Measurements from ENCODE around the gene TMEM161A.

The TMEM161A gene

DNA sequence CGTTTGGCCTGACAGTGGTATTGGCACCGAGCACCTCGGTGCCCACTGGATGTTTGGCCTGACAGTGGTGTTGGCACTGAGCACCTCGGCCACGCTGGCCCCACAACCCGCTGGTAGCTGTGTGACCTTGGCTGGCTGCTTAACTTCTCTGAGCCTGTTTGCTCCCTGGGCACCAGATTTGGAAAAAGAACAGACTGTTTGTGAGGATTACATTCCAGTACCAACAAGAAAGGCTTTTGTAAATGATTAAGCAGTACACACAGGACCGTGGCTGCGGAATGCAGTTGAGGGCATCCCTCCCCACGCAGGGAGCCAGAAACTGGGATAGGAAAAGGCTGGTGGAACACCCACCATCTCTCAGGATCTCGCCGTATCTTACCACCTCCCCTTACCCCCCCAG is 42.6 kb downstream of the TMEM161A start:
- DNase-seq, result no peak

DNA sequence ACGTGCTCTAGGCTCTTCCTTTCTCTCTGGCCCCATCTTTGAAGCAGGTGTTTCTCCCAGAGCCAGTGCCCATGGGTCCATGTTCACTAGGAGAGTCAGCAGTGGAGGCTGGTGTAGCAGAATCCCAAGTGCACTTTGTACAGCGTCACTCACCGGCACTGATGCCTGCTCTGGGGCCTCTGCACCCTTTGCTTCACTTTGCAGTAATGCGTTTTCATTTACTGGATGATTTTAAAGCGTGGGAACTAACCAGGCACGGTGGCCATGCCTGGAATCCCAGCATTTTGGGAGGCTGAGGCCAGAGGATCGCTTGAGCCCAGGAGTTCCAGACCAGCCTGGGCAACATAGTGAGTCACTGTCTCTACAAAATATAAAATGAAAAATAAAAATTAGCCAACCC is 43.8 kb downstream of the TMEM161A start:
- no peak for DNase-seq

DNA sequence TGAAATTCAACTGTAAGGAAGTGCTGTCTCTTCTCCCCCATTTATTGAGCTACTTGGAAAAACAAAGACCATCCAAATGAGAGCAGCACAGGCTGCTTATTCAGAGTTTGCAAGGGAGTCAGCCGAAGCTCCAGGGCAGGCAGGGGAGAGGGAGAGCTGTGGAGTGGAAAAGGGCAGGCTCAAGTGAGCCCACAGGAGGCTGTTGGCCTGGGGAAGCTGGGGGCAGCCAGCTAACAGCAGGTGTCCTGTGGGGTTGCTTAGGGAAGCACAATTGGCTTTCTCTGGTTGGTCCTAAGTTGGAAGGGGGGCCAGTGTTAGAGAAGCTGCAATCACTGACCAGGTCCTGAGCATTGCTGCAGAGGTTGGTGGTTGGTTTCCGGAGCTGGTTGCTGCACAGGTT is 50.6 kb downstream of the TMEM161A start:
- no peak for DNase-seq

DNA sequence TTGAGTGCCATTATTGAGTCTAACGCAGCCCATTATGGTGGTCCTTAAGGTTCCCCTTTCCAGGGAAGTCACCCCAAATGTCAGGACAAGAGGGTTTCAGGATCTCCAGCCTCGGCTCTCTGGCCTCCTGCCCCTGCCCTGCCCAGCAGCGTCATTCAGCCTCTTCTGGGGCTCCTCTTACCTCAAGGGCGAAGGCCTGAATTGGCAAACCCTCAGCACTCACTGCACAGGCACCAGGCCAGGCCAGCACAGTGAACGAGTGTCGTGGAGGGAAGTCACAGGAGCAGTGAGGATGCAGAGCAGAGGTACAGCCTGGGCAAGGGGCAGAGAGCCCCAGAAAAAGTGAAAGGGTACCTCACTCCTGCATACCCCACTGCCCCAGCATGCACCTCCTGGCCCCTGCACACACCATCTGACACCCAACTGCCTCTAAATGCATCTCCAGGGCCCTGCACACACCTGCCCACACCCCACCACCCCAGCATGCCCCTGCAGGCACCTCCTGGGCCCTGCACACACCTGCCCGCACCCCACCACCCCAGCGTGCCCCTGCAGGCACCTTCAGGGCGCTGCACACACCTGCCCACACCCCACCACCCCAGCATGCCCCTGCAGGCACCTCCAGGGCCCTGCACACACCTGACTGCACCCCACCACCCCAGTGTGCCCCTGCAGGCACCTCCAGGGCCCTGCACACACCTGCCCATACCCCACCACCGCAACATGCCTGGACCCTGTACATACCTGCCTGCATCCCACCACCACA is 54.7 kb downstream of the TMEM161A start:
- no peak for DNase-seq

DNA sequence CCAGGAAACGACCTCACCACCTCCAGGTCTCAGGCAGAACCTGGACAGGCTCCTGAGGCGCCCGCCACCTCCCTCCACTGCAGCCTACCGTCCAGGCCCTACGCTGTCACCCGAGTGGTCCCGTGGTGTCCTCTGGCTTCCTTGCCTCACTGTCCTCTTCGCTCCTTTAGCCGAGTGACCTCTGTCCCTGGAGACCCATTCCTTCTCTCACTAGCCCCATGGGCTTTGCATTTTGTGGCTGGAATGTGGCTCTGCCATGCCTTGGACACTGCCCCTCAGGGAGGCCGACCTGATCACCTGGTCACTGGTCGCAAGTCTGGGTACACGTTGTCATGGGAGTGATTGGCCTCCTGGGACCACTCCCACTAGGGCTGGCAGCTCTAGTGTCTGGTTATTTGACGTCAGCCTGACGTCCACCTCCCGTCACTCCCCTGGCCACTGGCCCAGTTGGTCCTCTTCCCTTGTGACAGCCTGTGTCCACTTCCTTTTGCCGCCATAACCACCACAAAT is 56.6 kb downstream of the TMEM161A start:
- no peak for DNase-seq

DNA sequence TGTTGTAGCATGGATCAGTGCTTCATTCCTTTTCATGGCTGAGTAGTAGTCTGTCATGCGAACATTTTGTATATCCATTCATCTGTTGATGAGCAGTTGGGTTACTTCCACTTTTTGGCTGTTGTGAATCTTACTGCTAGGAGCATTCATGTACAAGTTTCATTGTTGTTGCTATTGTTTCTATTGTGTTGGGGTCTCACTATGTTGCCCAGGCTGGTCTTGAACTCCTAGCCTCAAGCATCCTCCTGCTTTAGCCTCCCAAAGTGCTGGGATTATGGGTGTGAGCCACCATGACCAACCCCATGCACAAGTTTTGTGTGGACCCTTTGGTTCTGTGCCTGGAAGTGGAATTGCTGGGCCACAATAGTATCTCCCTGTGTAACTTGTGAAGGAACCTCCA is 58.7 kb downstream of the TMEM161A start:
- DNase-seq, result no peak

DNA sequence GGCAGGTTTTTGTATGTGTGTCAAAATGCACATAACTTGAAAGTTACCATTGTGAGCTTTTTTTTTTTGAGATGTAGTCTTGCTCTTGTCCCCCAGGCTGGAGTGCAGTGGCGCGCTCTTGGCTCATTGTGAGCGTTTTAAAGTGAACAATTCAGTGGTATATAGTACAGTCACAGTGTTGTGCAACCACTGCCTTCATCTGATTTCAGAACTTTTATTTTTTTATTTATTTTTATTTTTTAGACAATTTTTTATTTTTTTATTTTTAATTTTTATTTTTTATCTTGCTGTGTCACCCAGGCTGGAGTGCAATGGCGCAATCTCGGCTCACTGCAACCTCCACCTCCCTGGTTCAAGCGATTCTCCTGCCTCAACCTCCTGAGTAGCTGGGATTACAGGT is 59.5 kb downstream of the TMEM161A start:
- DNase-seq, result no peak

DNA sequence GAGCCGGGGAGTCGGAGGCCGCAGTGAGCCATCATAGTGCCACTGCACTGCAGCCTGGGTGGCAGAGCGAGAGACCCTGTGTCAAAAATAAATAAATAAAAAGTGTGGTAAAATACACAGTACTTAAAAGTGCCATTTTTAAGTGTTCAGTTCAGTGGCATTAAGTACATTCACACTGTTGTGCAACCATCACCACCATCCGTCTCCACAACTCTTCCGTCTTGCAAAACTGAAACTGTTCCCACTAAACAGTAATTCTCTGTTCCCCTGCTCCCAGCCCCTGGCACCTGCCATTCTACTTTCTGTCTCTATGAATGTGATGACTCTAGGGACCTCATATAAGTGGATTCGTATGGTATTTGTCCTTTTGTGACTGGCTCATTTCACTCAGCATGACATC is 61.2 kb downstream of the TMEM161A start:
- no peak for DNase-seq

DNA sequence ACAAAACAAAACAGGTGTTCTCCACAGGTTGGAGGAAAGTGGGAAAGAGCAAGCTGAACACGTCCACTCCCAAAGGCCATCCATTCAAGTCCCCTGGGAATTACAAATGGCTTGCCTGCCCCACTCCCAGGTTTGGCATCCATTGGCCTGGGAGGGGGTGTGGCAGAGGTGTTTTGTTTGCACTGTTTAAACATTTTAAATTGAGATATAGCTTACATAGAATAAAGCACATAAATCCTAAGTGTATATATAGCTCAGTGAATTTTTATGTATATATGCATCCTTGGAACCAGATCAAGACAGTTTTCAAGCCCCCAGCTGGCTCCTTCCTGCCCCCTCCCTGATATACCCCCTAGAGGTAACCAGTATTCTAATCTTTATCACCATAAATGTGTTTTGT is 61.8 kb downstream of the TMEM161A start:
- DNase-seq, result no peak

DNA sequence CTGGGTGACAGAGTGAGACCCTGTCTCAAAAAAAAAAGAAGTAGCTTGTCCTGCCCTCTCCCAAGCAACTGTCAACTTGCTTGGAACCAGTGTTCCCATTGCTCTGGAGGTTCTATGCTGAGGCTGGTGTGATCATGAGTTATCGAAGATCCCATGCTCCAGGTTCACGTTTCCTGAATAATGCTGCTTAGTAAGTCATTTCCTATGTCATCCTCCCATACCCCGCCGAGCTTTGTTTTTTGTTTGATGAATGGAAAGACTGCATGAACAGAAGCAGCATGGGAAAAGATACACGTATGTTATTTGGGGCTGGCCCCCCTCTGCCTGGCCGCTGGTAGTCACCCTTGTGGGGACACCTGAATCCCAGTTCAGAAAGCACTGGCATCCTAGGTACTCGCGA is 63.2 kb downstream of the TMEM161A start:
- DNase-seq, result no peak

DNA sequence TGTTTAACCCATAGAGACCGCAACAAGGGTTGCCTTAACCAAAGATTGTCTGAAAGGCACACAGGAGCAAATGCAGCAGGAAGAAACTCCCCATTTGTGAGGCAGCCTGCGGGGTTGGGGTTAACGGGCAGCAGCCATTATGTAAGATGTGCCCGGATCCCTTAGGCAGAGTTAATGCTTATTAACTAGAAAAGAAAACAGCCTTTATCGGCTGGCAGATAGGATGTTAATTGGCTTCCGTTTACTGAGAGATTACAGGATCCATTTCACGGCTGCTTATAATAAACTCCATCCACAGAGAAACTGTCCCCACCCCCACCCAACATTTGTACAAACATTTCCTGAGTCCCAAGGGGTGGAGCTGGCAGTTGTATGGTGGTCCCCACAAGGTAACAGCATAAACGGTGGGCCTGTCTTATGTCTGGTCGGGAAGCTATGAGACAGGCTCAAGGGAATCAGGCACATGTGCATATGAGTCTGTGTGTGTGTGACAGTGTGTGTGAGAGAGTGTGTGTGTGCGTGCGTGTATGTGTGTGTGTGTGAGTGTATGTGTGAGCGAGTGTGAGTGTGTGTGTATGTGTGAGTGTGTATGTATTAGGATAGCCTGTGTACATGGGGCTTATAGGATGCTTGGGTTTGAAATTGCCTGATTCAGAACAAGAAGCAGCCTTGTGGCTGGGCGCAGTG is 63.9 kb downstream of the TMEM161A start:
- DNase-seq, result no peak

DNA sequence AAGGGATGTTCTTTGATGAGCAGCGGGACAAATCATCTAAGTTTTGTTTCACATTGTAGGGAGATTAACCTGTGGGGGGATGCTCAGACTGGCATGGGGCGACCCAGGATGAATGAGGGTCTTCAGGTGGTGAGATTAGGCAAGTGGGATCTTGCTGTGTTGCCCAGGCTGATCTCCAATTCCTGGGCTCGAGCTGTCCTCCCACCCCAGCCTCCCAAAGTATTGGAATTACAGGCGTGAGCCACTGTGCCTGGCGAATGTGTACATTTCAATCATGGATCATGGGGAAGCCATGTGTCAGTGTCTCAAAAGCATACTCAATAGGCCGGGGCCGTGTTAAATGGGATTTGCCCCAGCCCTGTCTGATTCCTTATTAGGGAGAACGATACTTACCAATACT is 66.4 kb downstream of the TMEM161A start:
- no peak for DNase-seq
